HCT116 (cell line): ENCODE measurements around the gene CHEK2. TPM values are rescaled to one million over a fixed set of nuclear protein-coding genes. Genes with fewer than 3 reads are reported as not detected.

Experiments used
- ATAC-seq: fragments of 200-7000 bp; cut with Tn5 transposase; 2 replicates; pipeline ENCODE4 v1.9.1; 2020; ENCODE audit warnings: mild to moderate bottlenecking, moderate library complexity
- BruUV-seq: library from RNA; stranded (reverse); fragments of 400-500 nt; replicated peaks from 2 replicates; lab custom pipeline; 2021; lab: Mats Ljungman, UMichigan
- CTCF ChIA-PET: fragments of 300-600 bp; sonication (Branson Sonifier 250); formaldehyde crosslinking; loops from one replicate; lab custom pipeline; 2021; ENCODE audit warnings: antibody characterized with exemption; lab: Charles Lee
- POLR2A ChIA-PET: fragments of 300-600, 350-600 bp; sonication (Branson Sonifier 250); formaldehyde crosslinking; loops from one replicate; lab custom pipeline; 2021; ENCODE audit warnings: antibody characterized with exemption; lab: Charles Lee
- RAD21 ChIA-PET, 2 experiments: fragments of 300-600 bp; sonication (Branson Sonifier 250); formaldehyde crosslinking; loops; one replicate each; lab custom pipeline; 2023; ENCODE audit warnings: low total read pairs in 2 of 2; ENCODE audit not compliant: uncharacterized antibody in 2 of 2, unreplicated experiment in 2 of 2, low non-redundant PET in 1 of 2; lab: Charles Lee
- DNase-seq: peaks from one replicate; pipeline ENCODE4 v3.0.0-alpha.2; 2010; ENCODE audit warnings: low read depth, low spot score
- H2AFZ ChIP-seq: fragments of 200-600 bp; shearing (Covaris generic), sonication (generic); 2 replicates; pipeline ENCODE4 v1.6.1; 2017; ENCODE audit warnings: low read depth, mixed run types, mixed read lengths, antibody characterized with exemption, low read length; ENCODE audit not compliant: poor library complexity, severe bottlenecking
- H3K27ac ChIP-seq: 2 replicates; pipeline ENCODE4 v1.5.1; 2012; ENCODE audit warnings: low read depth, low read length
- H3K27me3 ChIP-seq: fragments of 200-600 bp; sonication (generic); 2 replicates; pipeline ENCODE4 v1.6.1; 2016; ENCODE audit warnings: mixed run types, low read length, mixed read lengths; ENCODE audit not compliant: insufficient read depth
- H3K36me3 ChIP-seq, 2 experiments: fragments of 200-500 bp in 1 of 2; fragments of 200-600 bp in 1 of 2; sonication (Bioruptor generic) in 1 of 2; sonication (generic) in 1 of 2; 2 replicates each; pipeline versions ENCODE4 v1.5.1 to v1.6.1; 2014 to 2016; ENCODE audit warnings: low read length in 2 of 2, inconsistent platforms in 1 of 2, mixed read lengths in 1 of 2, mixed run types in 1 of 2; ENCODE audit not compliant: insufficient read depth in 2 of 2, control insufficient read depth in 1 of 2
- H3K4me1 ChIP-seq, 2 experiments: fragments of 200-600 bp in 1 of 2; sonication (generic) in 1 of 2; 2 replicates each; pipeline versions ENCODE4 v1.5.1 to v1.6.1; 2012 to 2017; ENCODE audit warnings: low read length in 2 of 2, inconsistent platforms in 1 of 2, mild to moderate bottlenecking in 1 of 2, mixed read lengths in 1 of 2, mixed run types in 1 of 2, moderate library complexity in 1 of 2; ENCODE audit not compliant: insufficient read depth in 2 of 2, control insufficient read depth in 1 of 2
- H3K4me2 ChIP-seq: fragments of 200-600 bp; sonication (generic); 2 replicates; pipeline ENCODE4 v1.6.1; 2017; ENCODE audit warnings: mixed run types, low read length, mixed read lengths
- H3K4me3 ChIP-seq, 2 experiments: fragments of 200-600 bp in 1 of 2; sonication (generic) in 1 of 2; replicated peaks in 1 of 2; 2 replicates each; pipeline ENCODE4 v1.5.1; 2011 to 2016; ENCODE audit warnings: low read length in 2 of 2, control low read depth in 1 of 2, low read depth in 1 of 2, mild to moderate bottlenecking in 1 of 2, mixed read lengths in 1 of 2, mixed run types in 1 of 2
- H3K79me2 ChIP-seq: fragments of 200-600 bp; sonication (generic); 2 replicates; pipeline ENCODE4 v1.6.1; 2017; ENCODE audit warnings: mild to moderate bottlenecking, mixed run types, low read length, moderate library complexity, mixed read lengths; ENCODE audit not compliant: insufficient read depth
- H3K9ac ChIP-seq: fragments of 200-600 bp; sonication (generic); 2 replicates; pipeline ENCODE4 v1.6.1; 2016; ENCODE audit warnings: low read length, mixed read lengths
- H3K9me2 ChIP-seq: fragments of 200-600 bp; sonication (generic), shearing (Covaris generic); 2 replicates; pipeline ENCODE4 v1.6.1; 2017; ENCODE audit warnings: mixed run types, mild to moderate bottlenecking, moderate library complexity; ENCODE audit not compliant: insufficient read depth
- H3K9me3 ChIP-seq, 2 experiments: fragments of 200-500 bp in 1 of 2; fragments of 200-600 bp in 1 of 2; sonication (Bioruptor generic) in 1 of 2; sonication (generic) in 1 of 2; 2 replicates each; pipeline ENCODE4 v1.6.1; 2014 to 2017; ENCODE audit warnings: low read length in 2 of 2, mixed read lengths in 2 of 2, inconsistent platforms in 1 of 2, low read depth in 1 of 2, mild to moderate bottlenecking in 1 of 2, mixed run types in 1 of 2, moderate library complexity in 1 of 2; ENCODE audit not compliant: control insufficient read depth in 1 of 2, insufficient read depth in 1 of 2
- H4K20me1 ChIP-seq: fragments of 200-600 bp; sonication (generic), shearing (Covaris generic); 2 replicates; pipeline ENCODE4 v1.6.1; 2017; ENCODE audit warnings: mixed run types, mild to moderate bottlenecking, moderate library complexity; ENCODE audit not compliant: insufficient read depth
- CEBPB ChIP-seq: IDR thresholded peaks from 2 replicates; pipeline ENCODE4 v1.6.1; 2012; ENCODE audit warnings: low read depth
- ELF1 ChIP-seq: IDR thresholded peaks from 2 replicates; pipeline ENCODE4 v1.6.1; 2012; ENCODE audit warnings: low read depth, borderline replicate concordance
- EZH2 ChIP-seq: fragments of 200-600 bp; sonication (generic); IDR thresholded peaks from 2 replicates; pipeline ENCODE4 v1.6.1; 2017; ENCODE audit warnings: antibody characterized with exemption, mixed run types
- EZH2phosphoT487 ChIP-seq: fragments of 200-600 bp; IDR thresholded peaks from 2 replicates; pipeline ENCODE4 v1.6.1; 2018; ENCODE audit warnings: antibody characterized with exemption, borderline replicate concordance
- POLR2A ChIP-seq: IDR thresholded peaks from 2 replicates; pipeline ENCODE4 v1.7.0; 2011; ENCODE audit warnings: borderline replicate concordance; ENCODE audit not compliant: insufficient read depth, insufficient read length; ENCODE audit errors: extremely low read depth
- SIN3A ChIP-seq: IDR thresholded peaks from 2 replicates; pipeline ENCODE4 v1.6.1; 2012; ENCODE audit warnings: low read depth
- SP1 ChIP-seq: IDR thresholded peaks from 2 replicates; pipeline ENCODE4 v1.6.1; 2012; ENCODE audit warnings: low read depth
- intact Hi-C: fragments of 100-400 bp; cut with micrococcal nuclease; formaldehyde crosslinking; loops from 2 replicates; pipeline ENCODE4 v1.10.0; 2022
- total RNA-seq: library from RNA; stranded (reverse); gene quantifications from one replicate; pipeline ENCODE4 v1.2.1, GENCODE V29; 2021; ENCODE audit not compliant: unreplicated experiment
- TF ChIP-seq, protein P1 (sequence below): IDR thresholded peaks from 2 replicates; pipeline ENCODE4 v1.6.1; 2011; ENCODE audit warnings: mild to moderate bottlenecking, low read length, moderate library complexity; ENCODE audit not compliant: insufficient replicate concordance; ENCODE audit errors: extremely low read depth
- TF ChIP-seq, protein P2 (sequence below): IDR thresholded peaks from 2 replicates; pipeline ENCODE4 v1.6.1; 2012; ENCODE audit warnings: low read depth
- TF ChIP-seq, protein P3 (sequence below): IDR thresholded peaks from 2 replicates; pipeline ENCODE4 v1.6.1; 2012
- TF ChIP-seq, protein P4 (sequence below): IDR thresholded peaks from 2 replicates; pipeline ENCODE4 v1.6.1; 2012

CHEK2 gene
- total RNA-seq, 1 experiment from 2014 or later: 47.1 TPM

DNA sequence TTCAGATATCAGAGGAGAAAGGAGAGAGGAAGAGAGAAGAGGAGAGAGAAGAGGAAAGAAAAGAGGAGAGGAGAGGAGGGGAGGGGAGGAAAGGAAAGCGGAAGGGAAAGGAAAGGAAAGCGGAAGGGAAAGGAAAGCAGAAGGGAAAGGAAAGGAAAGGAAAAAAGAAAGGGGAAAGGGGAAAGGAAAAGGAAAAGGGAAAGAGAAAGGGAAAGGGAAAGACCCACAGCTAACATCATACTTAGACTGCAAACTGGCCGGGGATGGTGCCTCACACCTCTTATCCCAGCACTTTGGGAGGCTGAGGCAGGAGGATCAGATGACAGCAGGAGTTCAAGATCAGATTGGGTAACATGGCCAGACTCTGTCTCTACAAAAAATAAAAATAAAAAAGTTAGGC is 11.4 kb downstream of the CHEK2 start:
- no TSS peak for BruUV-seq
- Histone ChIP-seq H3K4me1 (no peaks in the 10 kb centered on the region), H3K79me2 (peaks cover 39% of the 10 kb centered on the region), H3K4me2 (no peak overlapping the region), H3K27ac (no peak overlapping the region), H3K4me3 (no peak overlapping the region), H4K20me1 (no peaks in the 10 kb centered on the region), H3K36me3 (peaks cover 12 to 26% of the 10 kb centered on the region in 2 experiments; a peak in 3 of 4 replicates), H3K9ac (no peak overlapping the region), H3K27me3 (no peaks in the 10 kb centered on the region), H3K9me2 (no peaks in the 10 kb centered on the region), H2AFZ (no peak overlapping the region), H3K9me3 (no peaks in the 10 kb centered on the region)
- RAD21 ChIA-PET: no interaction called here
- TF ChIP-seq SP1 (no peak), POLR2A (no peak), EZH2phosphoT487 (no peak)
- TF ChIP-seq, protein P1, sequence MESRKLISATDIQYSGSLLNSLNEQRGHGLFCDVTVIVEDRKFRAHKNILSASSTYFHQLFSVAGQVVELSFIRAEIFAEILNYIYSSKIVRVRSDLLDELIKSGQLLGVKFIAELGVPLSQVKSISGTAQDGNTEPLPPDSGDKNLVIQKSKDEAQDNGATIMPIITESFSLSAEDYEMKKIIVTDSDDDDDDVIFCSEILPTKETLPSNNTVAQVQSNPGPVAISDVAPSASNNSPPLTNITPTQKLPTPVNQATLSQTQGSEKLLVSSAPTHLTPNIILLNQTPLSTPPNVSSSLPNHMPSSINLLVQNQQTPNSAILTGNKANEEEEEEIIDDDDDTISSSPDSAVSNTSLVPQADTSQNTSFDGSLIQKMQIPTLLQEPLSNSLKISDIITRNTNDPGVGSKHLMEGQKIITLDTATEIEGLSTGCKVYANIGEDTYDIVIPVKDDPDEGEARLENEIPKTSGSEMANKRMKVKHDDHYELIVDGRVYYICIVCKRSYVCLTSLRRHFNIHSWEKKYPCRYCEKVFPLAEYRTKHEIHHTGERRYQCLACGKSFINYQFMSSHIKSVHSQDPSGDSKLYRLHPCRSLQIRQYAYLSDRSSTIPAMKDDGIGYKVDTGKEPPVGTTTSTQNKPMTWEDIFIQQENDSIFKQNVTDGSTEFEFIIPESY: no peak
- intact Hi-C loops: no loop called here
- DNase-seq: no peak
- CTCF ChIA-PET: no interaction called here
- ATAC-seq: no peak
- POLR2A ChIA-PET: no interaction called here

- Histone ChIP-seq H3K27me3 (no peaks in the 10 kb centered on the region), H3K9me3 (no peaks in the 10 kb centered on the region), H4K20me1 (no peaks in the 10 kb centered on the region), H3K4me3 (no peak overlapping the region), H3K36me3 (peaks cover 15 to 24% of the 10 kb centered on the region in 2 experiments; a peak in 3 of 4 replicates), H3K79me2 (peaks cover 29% of the 10 kb centered on the region), H3K4me2 (no peak overlapping the region), H3K9ac (no peak overlapping the region), H3K9me2 (no peaks in the 10 kb centered on the region), H3K4me1 (no peaks in the 10 kb centered on the region), H2AFZ (no peak overlapping the region), H3K27ac (no peak overlapping the region)
- ChIA-PET POLR2A (no interaction called here), CTCF (no interaction called here), RAD21 (no interaction called here)
- no peak for DNase-seq
- ATAC-seq: no peak
- intact Hi-C loops: no loop called here
- no TSS peak for BruUV-seq
- TF ChIP-seq ELF1: no peak
- TF ChIP-seq, protein P2, sequence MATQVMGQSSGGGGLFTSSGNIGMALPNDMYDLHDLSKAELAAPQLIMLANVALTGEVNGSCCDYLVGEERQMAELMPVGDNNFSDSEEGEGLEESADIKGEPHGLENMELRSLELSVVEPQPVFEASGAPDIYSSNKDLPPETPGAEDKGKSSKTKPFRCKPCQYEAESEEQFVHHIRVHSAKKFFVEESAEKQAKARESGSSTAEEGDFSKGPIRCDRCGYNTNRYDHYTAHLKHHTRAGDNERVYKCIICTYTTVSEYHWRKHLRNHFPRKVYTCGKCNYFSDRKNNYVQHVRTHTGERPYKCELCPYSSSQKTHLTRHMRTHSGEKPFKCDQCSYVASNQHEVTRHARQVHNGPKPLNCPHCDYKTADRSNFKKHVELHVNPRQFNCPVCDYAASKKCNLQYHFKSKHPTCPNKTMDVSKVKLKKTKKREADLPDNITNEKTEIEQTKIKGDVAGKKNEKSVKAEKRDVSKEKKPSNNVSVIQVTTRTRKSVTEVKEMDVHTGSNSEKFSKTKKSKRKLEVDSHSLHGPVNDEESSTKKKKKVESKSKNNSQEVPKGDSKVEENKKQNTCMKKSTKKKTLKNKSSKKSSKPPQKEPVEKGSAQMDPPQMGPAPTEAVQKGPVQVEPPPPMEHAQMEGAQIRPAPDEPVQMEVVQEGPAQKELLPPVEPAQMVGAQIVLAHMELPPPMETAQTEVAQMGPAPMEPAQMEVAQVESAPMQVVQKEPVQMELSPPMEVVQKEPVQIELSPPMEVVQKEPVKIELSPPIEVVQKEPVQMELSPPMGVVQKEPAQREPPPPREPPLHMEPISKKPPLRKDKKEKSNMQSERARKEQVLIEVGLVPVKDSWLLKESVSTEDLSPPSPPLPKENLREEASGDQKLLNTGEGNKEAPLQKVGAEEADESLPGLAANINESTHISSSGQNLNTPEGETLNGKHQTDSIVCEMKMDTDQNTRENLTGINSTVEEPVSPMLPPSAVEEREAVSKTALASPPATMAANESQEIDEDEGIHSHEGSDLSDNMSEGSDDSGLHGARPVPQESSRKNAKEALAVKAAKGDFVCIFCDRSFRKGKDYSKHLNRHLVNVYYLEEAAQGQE: no peak
- TF ChIP-seq, protein P1: no peak
- no peak for TF ChIP-seq EZH2
- TF ChIP-seq, protein P3, sequence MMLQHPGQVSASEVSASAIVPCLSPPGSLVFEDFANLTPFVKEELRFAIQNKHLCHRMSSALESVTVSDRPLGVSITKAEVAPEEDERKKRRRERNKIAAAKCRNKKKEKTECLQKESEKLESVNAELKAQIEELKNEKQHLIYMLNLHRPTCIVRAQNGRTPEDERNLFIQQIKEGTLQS: no peak
- TF ChIP-seq SP1: no peak
- no peak for TF ChIP-seq SIN3A
- no peak for TF ChIP-seq CEBPB
- TF ChIP-seq, protein P4, sequence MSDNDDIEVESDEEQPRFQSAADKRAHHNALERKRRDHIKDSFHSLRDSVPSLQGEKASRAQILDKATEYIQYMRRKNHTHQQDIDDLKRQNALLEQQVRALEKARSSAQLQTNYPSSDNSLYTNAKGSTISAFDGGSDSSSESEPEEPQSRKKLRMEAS: no peak
Measured at GRCh38 chr22:28728621-28729313, 12.9 kb downstream of the CHEK2 start.
